GM21786 (cell line): Measurements from ENCODE around the gene MAP2K2.

ENCODE experiments used
- ATAC-seq: cut with Tn5 transposase; IDR thresholded peaks from one replicate; pipeline ENCODE4 v1.9.1; 2021; ENCODE audit not compliant: unreplicated experiment

Gene MAP2K2

GRCh38 chr19:4061683-4062418, 62.1 kb downstream of the MAP2K2 start:
- no peak for ATAC-seq

GRCh38 chr19:4061178-4061682, 62.7 kb downstream of the MAP2K2 start:
- ATAC-seq, result no peak

- ATAC-seq, result no peak
Observed at GRCh38 chr19:4060621-4061177, 63.2 kb downstream of the MAP2K2 start.

GRCh38 chr19:4059891-4060620, 63.9 kb downstream of the MAP2K2 start:
- ATAC-seq, result no peak

GRCh38 chr19:4059453-4059871, 64.5 kb downstream of the MAP2K2 start:
- no peak for ATAC-seq

GRCh38 chr19:4058693-4059452, 65.0 kb downstream of the MAP2K2 start:
- ATAC-seq, result no peak

GRCh38 chr19:4057931-4058692, 65.8 kb downstream of the MAP2K2 start:
- no peak for ATAC-seq

GRCh38 chr19:4055209-4055552, 68.7 kb downstream of the MAP2K2 start:
- no peak for ATAC-seq

- no peak for ATAC-seq
Observed at GRCh38 chr19:4054441-4055208, 69.3 kb downstream of the MAP2K2 start.

- ATAC-seq, result no peak
Observed at GRCh38 chr19:4053423-4054324, 70.2 kb downstream of the MAP2K2 start.

GRCh38 chr19:4052993-4053422, 70.9 kb downstream of the MAP2K2 start:
- no peak for ATAC-seq

- ATAC-seq, result no peak
Observed at GRCh38 chr19:4052114-4052992, 71.6 kb downstream of the MAP2K2 start.

GRCh38 chr19:4051175-4052101, 72.5 kb downstream of the MAP2K2 start:
- ATAC-seq, result no peak

GRCh38 chr19:4049432-4049831, 74.5 kb downstream of the MAP2K2 start:
- ATAC-seq, result no peak

GRCh38 chr19:4046946-4047683, 76.8 kb downstream of the MAP2K2 start:
- ATAC-seq, result no peak

GRCh38 chr19:4046362-4046691, 77.6 kb downstream of the MAP2K2 start:
- no peak for ATAC-seq
